Measurements from ENCODE around the gene CEP41. TPM values are rescaled to one million over a fixed set of nuclear protein-coding genes. Genes with fewer than 3 reads are reported as not detected.

The CEP41 gene
- total and polyA plus RNA-seq, 10 of the 15 experiments (the other 5 are each of a cell fraction or from before 2014, with no cell fraction given), result 11.4 to 43.0 (median 24.7) TPM

GRCh38 chr7:130350945-130351790 lies 89.6 kb downstream of the CEP41 start:
- Histone ChIP-seq H4K20me1 (ENCODE audit: control insufficient read depth, insufficient read depth) (no peaks in the 10 kb centered on the region), H3K79me2 (ENCODE audit: control insufficient read depth, insufficient read depth, low read length) (no peaks in the 10 kb centered on the region), H3K4me2 (ENCODE audit: control insufficient read depth, insufficient read depth) (peak overlapping the region; percentile 71), H3K4me1 (ENCODE audit: control insufficient read depth, insufficient read depth, low read length) (peaks cover 21% of the 10 kb centered on the region), H3K27me3 (replicated peaks in 1 of 2; ENCODE audit: control insufficient read depth in 2 of 2, insufficient read depth in 2 of 2, low read length in 1 of 2) (no peaks in the 10 kb centered on the region), H3K4me3 (no peak overlapping the region), H3K27ac (ENCODE audit: control insufficient read depth, insufficient read depth) (peak overlapping the region; percentile 73), H3K36me3 (ENCODE audit: control insufficient read depth in 2 of 2, insufficient read depth in 2 of 2, low read length in 1 of 2) (no peaks in the 10 kb centered on the region), H2AFZ (ENCODE audit: control insufficient read depth, low read depth, low read length) (peak overlapping the region; percentile 58), H3K9me3 (replicated peaks; ENCODE audit: control insufficient read depth, insufficient read depth, low read length) (no peaks in the 10 kb centered on the region), H3K9ac (ENCODE audit: control insufficient read depth, insufficient read depth, low read length) (peak overlapping the region; percentile 34; the same call in 1 of the 2 replicates)
- ChIA-PET RAD21 (ENCODE audit: unreplicated experiment) (interaction anchor here (0.9 kb wide), 1 partner anchor 14 kb away, joined by 3 read pairs; no protein-coding TSS in a partner anchor), SMC1A (ENCODE audit: uncharacterized antibody, unreplicated experiment) (interaction anchor here (0.8 to 1.7 kb wide), 4 partner anchors 14 to 90 kb away, joined by 3 to 5 read pairs (median 3); partner anchors contain the start of gene CEP41), POLR2A (interaction anchor here (0.7 to 1.7 kb wide), 2 partner anchors 14 to 41 kb away, joined by 3 to 5 read pairs; no protein-coding TSS in a partner anchor), CTCF (interaction anchor here (0.9 kb wide), 1 partner anchor 14 kb away, joined by 3 read pairs; no protein-coding TSS in a partner anchor)
- DNase-seq (ENCODE audit: low read depth, low spot score) (peak; percentile 46), FAIRE-seq (peak; percentile 61), ATAC-seq (peak; percentile 88)
- WGBS (ENCODE audit: insufficient coverage, insufficient replicate concordance, low lambda C conversion rate, missing lambda C conversion rate), result 4% methylated on average over 18 of the region's 20 CpGs
- BruUV-seq (replicated peaks), result no TSS peak
- in situ Hi-C loops (cut with MboI) (no loop called here), intact Hi-C loops (cut with micrococcal nuclease; ENCODE audit: unreplicated experiment) (loop anchor here (1.0 kb wide), 1 partner anchor 41 kb away; no protein-coding TSS in a partner anchor)
- TF ChIP-seq HSF1 (IDR thresholded peaks at IDR 0.05; ENCODE audit: low read depth, low read length), result no peak
- TF ChIP-seq TAF1 (IDR thresholded peaks at IDR 0.05; ENCODE audit: borderline replicate concordance, low read depth, low read length), result no peak
- no peak for TF ChIP-seq ZSCAN29 (IDR thresholded peaks at IDR 0.05)
- no peak for TF ChIP-seq RBBP5 (conservative IDR thresholded peaks at IDR 0.05)
- TF ChIP-seq RUNX3 (IDR thresholded peaks at IDR 0.05; ENCODE audit: low read length), result peak; percentile 97
- TF ChIP-seq PBX3 (IDR thresholded peaks at IDR 0.05; ENCODE audit: insufficient replicate concordance, low read depth, low read length), result no peak
- no peak for TF ChIP-seq ZNF384 (IDR thresholded peaks at IDR 0.05; ENCODE audit: borderline replicate concordance, low read depth, low read length)
- TF ChIP-seq POLR2AphosphoS5 (IDR thresholded peaks at IDR 0.05; ENCODE audit: low read length), result no peak
- no peak for TF ChIP-seq E2F4 (IDR thresholded peaks at IDR 0.05; ENCODE audit: low read depth, low read length)
- TF ChIP-seq, protein P1, sequence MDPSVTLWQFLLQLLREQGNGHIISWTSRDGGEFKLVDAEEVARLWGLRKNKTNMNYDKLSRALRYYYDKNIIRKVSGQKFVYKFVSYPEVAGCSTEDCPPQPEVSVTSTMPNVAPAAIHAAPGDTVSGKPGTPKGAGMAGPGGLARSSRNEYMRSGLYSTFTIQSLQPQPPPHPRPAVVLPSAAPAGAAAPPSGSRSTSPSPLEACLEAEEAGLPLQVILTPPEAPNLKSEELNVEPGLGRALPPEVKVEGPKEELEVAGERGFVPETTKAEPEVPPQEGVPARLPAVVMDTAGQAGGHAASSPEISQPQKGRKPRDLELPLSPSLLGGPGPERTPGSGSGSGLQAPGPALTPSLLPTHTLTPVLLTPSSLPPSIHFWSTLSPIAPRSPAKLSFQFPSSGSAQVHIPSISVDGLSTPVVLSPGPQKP (IDR thresholded peaks at IDR 0.05; ENCODE audit: low read depth, low read length), result no peak
- TF ChIP-seq NFXL1 (IDR thresholded peaks at IDR 0.05; ENCODE audit: borderline replicate concordance), result no peak
- TF ChIP-seq, protein P2, sequence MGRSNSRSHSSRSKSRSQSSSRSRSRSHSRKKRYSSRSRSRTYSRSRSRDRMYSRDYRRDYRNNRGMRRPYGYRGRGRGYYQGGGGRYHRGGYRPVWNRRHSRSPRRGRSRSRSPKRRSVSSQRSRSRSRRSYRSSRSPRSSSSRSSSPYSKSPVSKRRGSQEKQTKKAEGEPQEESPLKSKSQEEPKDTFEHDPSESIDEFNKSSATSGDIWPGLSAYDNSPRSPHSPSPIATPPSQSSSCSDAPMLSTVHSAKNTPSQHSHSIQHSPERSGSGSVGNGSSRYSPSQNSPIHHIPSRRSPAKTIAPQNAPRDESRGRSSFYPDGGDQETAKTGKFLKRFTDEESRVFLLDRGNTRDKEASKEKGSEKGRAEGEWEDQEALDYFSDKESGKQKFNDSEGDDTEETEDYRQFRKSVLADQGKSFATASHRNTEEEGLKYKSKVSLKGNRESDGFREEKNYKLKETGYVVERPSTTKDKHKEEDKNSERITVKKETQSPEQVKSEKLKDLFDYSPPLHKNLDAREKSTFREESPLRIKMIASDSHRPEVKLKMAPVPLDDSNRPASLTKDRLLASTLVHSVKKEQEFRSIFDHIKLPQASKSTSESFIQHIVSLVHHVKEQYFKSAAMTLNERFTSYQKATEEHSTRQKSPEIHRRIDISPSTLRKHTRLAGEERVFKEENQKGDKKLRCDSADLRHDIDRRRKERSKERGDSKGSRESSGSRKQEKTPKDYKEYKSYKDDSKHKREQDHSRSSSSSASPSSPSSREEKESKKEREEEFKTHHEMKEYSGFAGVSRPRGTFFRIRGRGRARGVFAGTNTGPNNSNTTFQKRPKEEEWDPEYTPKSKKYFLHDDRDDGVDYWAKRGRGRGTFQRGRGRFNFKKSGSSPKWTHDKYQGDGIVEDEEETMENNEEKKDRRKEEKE (IDR thresholded peaks at IDR 0.05), result no peak
- TF ChIP-seq NRF1 (conservative IDR thresholded peaks at IDR 0.05; ENCODE audit: low read depth, low read length), result no peak
- TF ChIP-seq MTA3 (IDR thresholded peaks at IDR 0.05; ENCODE audit: borderline replicate concordance, low read length), result no peak
- peak; percentile 64; the same call in 1 of the 2 replicates for TF ChIP-seq TBL1XR1 (IDR thresholded peaks at IDR 0.05; ENCODE audit: low read depth, low read length)

Data from GM12878 (cell line).